ENCODE data around the gene CD99L2. TPM values are rescaled to one million over a fixed set of nuclear protein-coding genes. Genes with fewer than 3 reads are reported as not detected.

The CD99L2 gene
- total RNA-seq, 1 donor: 46.9 TPM

GRCh38 chrX:150719621-150720020, 178.8 kb downstream of the CD99L2 start:
- no peak for TF ChIP-seq CTCF (IDR thresholded peaks at IDR 0.05; ENCODE audit: insufficient read depth, low read length)
- no peak for DNase-seq (ENCODE audit: low read depth)
- H3K4me3 ChIP-seq (ENCODE audit: low read depth, low read length): no peak overlapping the region

Other genes with a start within 250 kb of the CD99L2 start
- 9.2 and 21.6 TPM in 2 replicates for gene MTMR1, start 205.3 kb downstream of the CD99L2 start, total RNA-seq (ENCODE audit: low replicate concordance)
- gene HMGB3, start 84.7 kb upstream of the CD99L2 start, total RNA-seq (ENCODE audit: low replicate concordance): 8.2 and 13.1 TPM in 2 replicates

Data from fibroblast of the aortic adventitia (primary cell).